Heart left ventricle (tissue), 13 donors: ENCODE results near the gene KCNJ5.

Experiments used
- CTCF ChIP-seq, 12 donors: fragments of 200-600 bp; sonication (generic) in 4 of 12; IDR thresholded peaks; one replicate each; pipeline versions ENCODE4 v1.5.0 to v1.8.0; 2018 to 2022; ENCODE audit warnings: antibody characterized with exemption in 12 of 12, mild to moderate bottlenecking in 5 of 12
- POLR2A ChIP-seq, 2 donors: fragments of 450-650 bp; IDR thresholded peaks; one replicate each; pipeline ENCODE4 v1.6.1; 2017; ENCODE audit warnings: antibody characterized with exemption in 2 of 2, mild to moderate bottlenecking in 2 of 2, moderate library complexity in 2 of 2
- donor health status: ischemic (EF 13 %, LVEDD 7.1; RV severe dilation, severe dysfunction).
- donor health status: DM: no; HTN: yes; CAD: no.
- donor health status: DM: no; HTN: no; CAD: no.
- donor health status: ischemic (EF 25% LVEDD 6.9; RV normal size, moderate dysfunction).
- donor health status: ischemic (EF 25% LVEDD 5.7; RV mildly dilated, moderate dysfunction).
- donor health status: ischemic (EF 35%, LVEDD 5.7; RV mildly dilated, moderate dysfunction).
- donor health status: nonischemic (EF 11% LVEDD 7.7; RV severe dilation, severe dysfunction).
- donor health status: DM: yes; HTN: yes; CAD: no.
- donor health status: PGD.
- donor health status: ischemic (EF 29% LVEDD 5.4; RV normal size, mild dysfunction).
- donor health status: nonischemic (EF 23%, LVEDD 6.1; RV moderate dilation, normal function).

GRCh38 chr11:128921793-128922192 is 30.6 kb downstream of the KCNJ5 start:
- no peak for TF ChIP-seq CTCF (IDR thresholded peaks at IDR 0.05)
- TF ChIP-seq POLR2A (IDR thresholded peaks at IDR 0.05) = no peak
